ENCODE results near the gene SLC24A3.

The SLC24A3 gene

GRCh38 chr20:19349879-19350278, 137.4 kb downstream of the SLC24A3 start:
- no peak for DNase-seq
- Histone ChIP-seq H3K4ac (ENCODE audit: low read depth, low read length) (no peak overlapping the region), H4K5ac (ENCODE audit: low read length) (no peak overlapping the region), H3K4me1 (ENCODE audit: control insufficient read depth, low read depth, low read length) (no peaks in the 10 kb centered on the region), H2BK5ac (ENCODE audit: low read length) (no peak overlapping the region), H3K23ac (ENCODE audit: low read length) (no peak overlapping the region), H4K8ac (ENCODE audit: low read depth, low read length) (no peak overlapping the region), H2BK15ac (replicated peaks; ENCODE audit: low read depth) (no peak overlapping the region), H3K27ac (ENCODE audit: low read depth, low read length) (no peak overlapping the region), H3K36me3 (ENCODE audit: control insufficient read depth, insufficient read depth, low read length) (no peaks in the 10 kb centered on the region), H3K79me1 (ENCODE audit: low read length) (no peaks in the 10 kb centered on the region), H3K9ac (ENCODE audit: low read length) (no peak overlapping the region), H3K4me3 (ENCODE audit: low read length) (no peak overlapping the region), H3K79me2 (ENCODE audit: control insufficient read depth, insufficient read depth, low read length) (no peaks in the 10 kb centered on the region), H2AK5ac (ENCODE audit: low read length) (no peak overlapping the region), H2BK120ac (ENCODE audit: low read depth, low read length) (no peak overlapping the region), H3K4me2 (ENCODE audit: low read length) (no peak overlapping the region), H3K56ac (ENCODE audit: low read length) (no peak overlapping the region), H3K18ac (ENCODE audit: low read length) (no peak overlapping the region), H3K27me3 (ENCODE audit: insufficient read depth, low read length, poor library complexity) (no peaks in the 10 kb centered on the region)
- WGBS (ENCODE audit: extremely low coverage, insufficient coverage, low lambda C conversion rate), result no CpG with 5 or more reads among the region's 5 CpGs

GRCh38 chr20:19351542-19351941, 139.1 kb downstream of the SLC24A3 start:
- Histone ChIP-seq H4K8ac (ENCODE audit: low read depth, low read length) (no peak overlapping the region), H3K18ac (ENCODE audit: low read length) (no peak overlapping the region), H3K4me2 (ENCODE audit: low read length) (no peak overlapping the region), H2BK120ac (ENCODE audit: low read depth, low read length) (no peak overlapping the region), H3K79me2 (ENCODE audit: control insufficient read depth, insufficient read depth, low read length) (no peaks in the 10 kb centered on the region), H3K4ac (ENCODE audit: low read depth, low read length) (no peak overlapping the region), H4K5ac (ENCODE audit: low read length) (no peak overlapping the region), H3K27ac (ENCODE audit: low read depth, low read length) (no peak overlapping the region), H3K4me3 (ENCODE audit: low read length) (no peak overlapping the region), H3K79me1 (ENCODE audit: low read length) (no peaks in the 10 kb centered on the region), H3K27me3 (ENCODE audit: insufficient read depth, low read length, poor library complexity) (no peaks in the 10 kb centered on the region), H3K36me3 (ENCODE audit: control insufficient read depth, insufficient read depth, low read length) (no peaks in the 10 kb centered on the region), H2AK5ac (ENCODE audit: low read length) (no peak overlapping the region), H3K23ac (ENCODE audit: low read length) (no peak overlapping the region), H3K4me1 (ENCODE audit: control insufficient read depth, low read depth, low read length) (no peaks in the 10 kb centered on the region), H2BK15ac (replicated peaks; ENCODE audit: low read depth) (no peak overlapping the region), H3K56ac (ENCODE audit: low read length) (no peak overlapping the region), H2BK5ac (ENCODE audit: low read length) (no peak overlapping the region), H3K9ac (ENCODE audit: low read length) (no peak overlapping the region)
- peak; percentile 13 for DNase-seq
- WGBS (ENCODE audit: extremely low coverage, insufficient coverage, low lambda C conversion rate), result no CpG with 5 or more reads among the region's 2 CpGs

GRCh38 chr20:19354950-19355349, 142.5 kb downstream of the SLC24A3 start:
- H3K4me1 ChIP-seq (ENCODE audit: control insufficient read depth, low read depth, low read length), result no peaks in the 10 kb centered on the region
- H2BK5ac ChIP-seq (ENCODE audit: low read length), result no peak overlapping the region
- no peak overlapping the region for H4K5ac ChIP-seq (ENCODE audit: low read length)
- no peak overlapping the region for H3K56ac ChIP-seq (ENCODE audit: low read length)
- no CpG with 5 or more reads among the region's 3 CpGs for WGBS (ENCODE audit: extremely low coverage, insufficient coverage, low lambda C conversion rate)
- no peak overlapping the region for H3K4ac ChIP-seq (ENCODE audit: low read depth, low read length)
- no peak overlapping the region for H4K8ac ChIP-seq (ENCODE audit: low read depth, low read length)
- no peak overlapping the region for H3K9ac ChIP-seq (ENCODE audit: low read length)
- no peak overlapping the region for H2BK15ac ChIP-seq (replicated peaks; ENCODE audit: low read depth)
- no peak overlapping the region for H2BK120ac ChIP-seq (ENCODE audit: low read depth, low read length)
- H3K4me3 ChIP-seq (ENCODE audit: low read length), result no peak overlapping the region
- H3K79me1 ChIP-seq (ENCODE audit: low read length), result no peaks in the 10 kb centered on the region
- H3K27ac ChIP-seq (ENCODE audit: low read depth, low read length), result no peak overlapping the region
- no peak overlapping the region for H2AK5ac ChIP-seq (ENCODE audit: low read length)
- H3K4me2 ChIP-seq (ENCODE audit: low read length), result no peak overlapping the region
- H3K79me2 ChIP-seq (ENCODE audit: control insufficient read depth, insufficient read depth, low read length), result no peaks in the 10 kb centered on the region
- no peak overlapping the region for H3K23ac ChIP-seq (ENCODE audit: low read length)
- H3K36me3 ChIP-seq (ENCODE audit: control insufficient read depth, insufficient read depth, low read length), result no peaks in the 10 kb centered on the region
- H3K18ac ChIP-seq (ENCODE audit: low read length), result no peak overlapping the region
- no peaks in the 10 kb centered on the region for H3K27me3 ChIP-seq (ENCODE audit: insufficient read depth, low read length, poor library complexity)
- no peak for DNase-seq

- no peak overlapping the region for H3K18ac ChIP-seq (ENCODE audit: low read length)
Observed at GRCh38 chr20:19361790-19362189, 149.3 kb downstream of the SLC24A3 start.

GRCh38 chr20:19363476-19363875, 151.0 kb downstream of the SLC24A3 start:
- no peak overlapping the region for H3K4me3 ChIP-seq (ENCODE audit: low read length)
- H3K23ac ChIP-seq (ENCODE audit: low read length), result no peak overlapping the region
- no peak for DNase-seq
- H3K4me2 ChIP-seq (ENCODE audit: low read length), result no peak overlapping the region
- no peak overlapping the region for H3K9ac ChIP-seq (ENCODE audit: low read length)
- no peaks in the 10 kb centered on the region for H3K79me1 ChIP-seq (ENCODE audit: low read length)
- no peaks in the 10 kb centered on the region for H3K4me1 ChIP-seq (ENCODE audit: control insufficient read depth, low read depth, low read length)
- H2BK120ac ChIP-seq (ENCODE audit: low read depth, low read length), result no peak overlapping the region
- H3K79me2 ChIP-seq (ENCODE audit: control insufficient read depth, insufficient read depth, low read length), result no peaks in the 10 kb centered on the region
- H2AK5ac ChIP-seq (ENCODE audit: low read length), result no peak overlapping the region
- no peak overlapping the region for H4K8ac ChIP-seq (ENCODE audit: low read depth, low read length)
- no peak overlapping the region for H3K27ac ChIP-seq (ENCODE audit: low read depth, low read length)
- H4K5ac ChIP-seq (ENCODE audit: low read length), result no peak overlapping the region
- WGBS (ENCODE audit: extremely low coverage, insufficient coverage, low lambda C conversion rate), result no CpG with 5 or more reads among the region's 4 CpGs
- H3K56ac ChIP-seq (ENCODE audit: low read length), result no peak overlapping the region
- no peak overlapping the region for H3K18ac ChIP-seq (ENCODE audit: low read length)
- H3K27me3 ChIP-seq (ENCODE audit: insufficient read depth, low read length, poor library complexity), result no peaks in the 10 kb centered on the region
- H2BK15ac ChIP-seq (replicated peaks; ENCODE audit: low read depth), result no peak overlapping the region
- no peak overlapping the region for H3K4ac ChIP-seq (ENCODE audit: low read depth, low read length)
- H3K36me3 ChIP-seq (ENCODE audit: control insufficient read depth, insufficient read depth, low read length), result no peaks in the 10 kb centered on the region
- no peak overlapping the region for H2BK5ac ChIP-seq (ENCODE audit: low read length)

More at GRCh38 chr20:19361790-19362189, 149.3 kb downstream of the SLC24A3 start:
- Histone ChIP-seq H3K79me2 (ENCODE audit: control insufficient read depth, insufficient read depth, low read length) (no peaks in the 10 kb centered on the region), H3K4me2 (ENCODE audit: low read length) (no peak overlapping the region), H3K4ac (ENCODE audit: low read depth, low read length) (no peak overlapping the region), H2BK15ac (replicated peaks; ENCODE audit: low read depth) (no peak overlapping the region), H3K27me3 (ENCODE audit: insufficient read depth, low read length, poor library complexity) (no peaks in the 10 kb centered on the region), H3K4me1 (ENCODE audit: control insufficient read depth, low read depth, low read length) (no peaks in the 10 kb centered on the region), H3K23ac (ENCODE audit: low read length) (no peak overlapping the region), H3K27ac (ENCODE audit: low read depth, low read length) (no peak overlapping the region), H2BK5ac (ENCODE audit: low read length) (no peak overlapping the region), H3K9ac (ENCODE audit: low read length) (no peak overlapping the region), H3K56ac (ENCODE audit: low read length) (no peak overlapping the region), H2BK120ac (ENCODE audit: low read depth, low read length) (no peak overlapping the region), H4K5ac (ENCODE audit: low read length) (no peak overlapping the region), H3K4me3 (ENCODE audit: low read length) (no peak overlapping the region), H3K79me1 (ENCODE audit: low read length) (no peaks in the 10 kb centered on the region), H2AK5ac (ENCODE audit: low read length) (no peak overlapping the region), H3K36me3 (ENCODE audit: control insufficient read depth, insufficient read depth, low read length) (no peaks in the 10 kb centered on the region), H4K8ac (ENCODE audit: low read depth, low read length) (no peak overlapping the region)
- no CpG with 5 or more reads among the region's 3 CpGs for WGBS (ENCODE audit: extremely low coverage, insufficient coverage, low lambda C conversion rate)
- no peak for DNase-seq

GRCh38 chr20:19367591-19367990, 155.1 kb downstream of the SLC24A3 start:
- no peak overlapping the region for H3K27ac ChIP-seq (ENCODE audit: low read depth, low read length)
- H3K79me2 ChIP-seq (ENCODE audit: control insufficient read depth, insufficient read depth, low read length), result no peaks in the 10 kb centered on the region
- H2AK5ac ChIP-seq (ENCODE audit: low read length), result no peak overlapping the region
- no peak overlapping the region for H3K56ac ChIP-seq (ENCODE audit: low read length)
- H2BK5ac ChIP-seq (ENCODE audit: low read length), result no peak overlapping the region
- no peak overlapping the region for H3K9ac ChIP-seq (ENCODE audit: low read length)
- H3K4me3 ChIP-seq (ENCODE audit: low read length), result no peak overlapping the region
- H3K18ac ChIP-seq (ENCODE audit: low read length), result no peak overlapping the region
- no peaks in the 10 kb centered on the region for H3K36me3 ChIP-seq (ENCODE audit: control insufficient read depth, insufficient read depth, low read length)
- H3K4me2 ChIP-seq (ENCODE audit: low read length), result no peak overlapping the region
- H4K8ac ChIP-seq (ENCODE audit: low read depth, low read length), result no peak overlapping the region
- H2BK120ac ChIP-seq (ENCODE audit: low read depth, low read length), result no peak overlapping the region
- no peaks in the 10 kb centered on the region for H3K27me3 ChIP-seq (ENCODE audit: insufficient read depth, low read length, poor library complexity)
- H3K23ac ChIP-seq (ENCODE audit: low read length), result no peak overlapping the region
- no peaks in the 10 kb centered on the region for H3K79me1 ChIP-seq (ENCODE audit: low read length)
- no peak overlapping the region for H4K5ac ChIP-seq (ENCODE audit: low read length)
- WGBS (ENCODE audit: extremely low coverage, insufficient coverage, low lambda C conversion rate), result no CpG with 5 or more reads among the region's 2 CpGs
- no peaks in the 10 kb centered on the region for H3K4me1 ChIP-seq (ENCODE audit: control insufficient read depth, low read depth, low read length)
- no peak overlapping the region for H3K4ac ChIP-seq (ENCODE audit: low read depth, low read length)
- no peak overlapping the region for H2BK15ac ChIP-seq (replicated peaks; ENCODE audit: low read depth)
- no peak for DNase-seq

Measured in mesendoderm (in vitro differentiated cells).